GM19438 (cell line): ENCODE results near the gene PDK2.

Experiments used
- ATAC-seq: cut with Tn5 transposase; IDR thresholded peaks from one replicate; pipeline ENCODE4 v1.9.1; 2021; ENCODE audit warnings: low read depth; ENCODE audit not compliant: unreplicated experiment

The PDK2 gene

GRCh38 chr17:50076591-50077235 is 18.4 kb upstream of the PDK2 start:
- ATAC-seq = no peak

GRCh38 chr17:50078430-50078829 is 16.7 kb upstream of the PDK2 start:
- ATAC-seq = no peak

- no peak for ATAC-seq
Measured at GRCh38 chr17:50079334-50080095, 15.6 kb upstream of the PDK2 start.

- ATAC-seq = no peak
Measured at GRCh38 chr17:50080096-50080480, 15.1 kb upstream of the PDK2 start.

GRCh38 chr17:50080827-50081226 is 14.3 kb upstream of the PDK2 start:
- ATAC-seq = no peak

GRCh38 chr17:50081757-50082156 is 13.4 kb upstream of the PDK2 start:
- ATAC-seq = no peak

GRCh38 chr17:50087246-50087911 is 7.8 kb upstream of the PDK2 start:
- ATAC-seq = no peak

- no peak for ATAC-seq
Measured at GRCh38 chr17:50087912-50088405, 7.2 kb upstream of the PDK2 start.

GRCh38 chr17:50088952-50089825 is 6.0 kb upstream of the PDK2 start:
- ATAC-seq = no peak

GRCh38 chr17:50090071-50090470 is 5.1 kb upstream of the PDK2 start:
- no peak for ATAC-seq

- ATAC-seq = no peak
Measured at GRCh38 chr17:50090971-50091917, 3.9 kb upstream of the PDK2 start.

- no peak for ATAC-seq
Measured at GRCh38 chr17:50091918-50092285, 3.2 kb upstream of the PDK2 start.

GRCh38 chr17:50093246-50093645 is 1.9 kb upstream of the PDK2 start:
- ATAC-seq = no peak

GRCh38 chr17:50093807-50094206 is 1.3 kb upstream of the PDK2 start:
- ATAC-seq = no peak

GRCh38 chr17:50094243-50094752 is 853 bp upstream of the PDK2 start:
- peak; percentile 45 for ATAC-seq

- ATAC-seq = no peak
Measured at GRCh38 chr17:50095626-50096037, 481 bp downstream of the PDK2 start.

- ATAC-seq = no peak
Measured at GRCh38 chr17:50096092-50096491, 941 bp downstream of the PDK2 start.

- no peak for ATAC-seq
Measured at GRCh38 chr17:50096758-50097157, 1.6 kb downstream of the PDK2 start.

GRCh38 chr17:50097455-50097854 is 2.3 kb downstream of the PDK2 start:
- no peak for ATAC-seq
